Upper lobe of left lung (tissue), 4 donors: ENCODE measurements around the gene FAM43A.

Experiments used
- CTCF ChIP-seq, 6 experiments: fragments of 450-650 bp in 4 of 6; fragments of 200-600 bp in 2 of 6; sonication (generic) in 2 of 6; IDR thresholded peaks; one replicate each; pipeline ENCODE4 v1.5.1; 2016 to 2019; ENCODE audit warnings: antibody characterized with exemption in 6 of 6
- POLR2A ChIP-seq, 4 donors: fragments of 450-650 bp; IDR thresholded peaks; one replicate each; pipeline ENCODE4 v1.5.1; 2016 to 2017; ENCODE audit warnings: antibody characterized with exemption in 4 of 4, mild to moderate bottlenecking in 2 of 4
- POLR2AphosphoS5 ChIP-seq, 2 donors: sonication (generic); formaldehyde crosslinking; IDR thresholded peaks; one replicate each; pipeline ENCODE4 v1.5.1; 2017; ENCODE audit warnings: antibody characterized with exemption in 2 of 2

- no peak for TF ChIP-seq CTCF (IDR thresholded peaks at IDR 0.05)
- TF ChIP-seq POLR2A (IDR thresholded peaks at IDR 0.05) = no peak
- no peak for TF ChIP-seq POLR2AphosphoS5 (IDR thresholded peaks at IDR 0.05)
These were observed 43.3 kb downstream of the FAM43A start for GRCh38 chr3:194728986-194729385.
